ENCODE data around the gene ADGRL1.

Gene ADGRL1

GRCh38 chr19:14112809-14113385 lies 93.1 kb downstream of the ADGRL1 start:
- DNase-seq (ENCODE audit: low read depth in 2 of 2): no peak

- DNase-seq (ENCODE audit: low read depth in 2 of 2): no peak
Measured at GRCh38 chr19:14112051-14112808, 93.7 kb downstream of the ADGRL1 start.

GRCh38 chr19:14111486-14111885 lies 94.5 kb downstream of the ADGRL1 start:
- no peak for DNase-seq (ENCODE audit: low read depth in 2 of 2)

- DNase-seq (ENCODE audit: low read depth in 2 of 2): no peak
Measured at GRCh38 chr19:14110650-14111049, 95.3 kb downstream of the ADGRL1 start.

GRCh38 chr19:14107581-14108461 lies 98.1 kb downstream of the ADGRL1 start:
- no peak for DNase-seq (ENCODE audit: low read depth in 2 of 2)

GRCh38 chr19:14106840-14107239 lies 99.1 kb downstream of the ADGRL1 start:
- no peak for DNase-seq (ENCODE audit: low read depth in 2 of 2)

- DNase-seq (ENCODE audit: low read depth in 2 of 2): no peak
Measured at GRCh38 chr19:14105680-14106079, 100.3 kb downstream of the ADGRL1 start.

- no peak for DNase-seq (ENCODE audit: low read depth in 2 of 2)
Measured at GRCh38 chr19:14103310-14103709, 102.7 kb downstream of the ADGRL1 start.

- no peak for DNase-seq (ENCODE audit: low read depth in 2 of 2)
Measured at GRCh38 chr19:14102756-14103155, 103.2 kb downstream of the ADGRL1 start.

- DNase-seq (ENCODE audit: low read depth in 2 of 2): no peak
Measured at GRCh38 chr19:14102102-14102696, 103.8 kb downstream of the ADGRL1 start.

- DNase-seq (ENCODE audit: low read depth in 2 of 2): no peak
Measured at GRCh38 chr19:14101003-14101545, 104.9 kb downstream of the ADGRL1 start.
